Sigmoid colon (tissue), 3 donors: Measurements from ENCODE around the gene WDR87.

Source experiments
- POLR2A ChIP-seq, 2 donors: fragments of 450-650 bp; IDR thresholded peaks; one replicate each; pipeline ENCODE4 v1.6.1; 2016; ENCODE audit warnings: antibody characterized with exemption in 2 of 2, mild to moderate bottlenecking in 2 of 2, moderate library complexity in 2 of 2
- TF ChIP-seq, protein P1 (sequence below), 4 experiments: fragments of 450-650 bp in 3 of 4; fragments of 200-600 bp in 1 of 4; IDR thresholded peaks; one replicate each; pipeline ENCODE4 v1.5.1; 2016 to 2019; ENCODE audit warnings: antibody characterized with exemption in 4 of 4, mild to moderate bottlenecking in 3 of 4, moderate library complexity in 2 of 4

DNA sequence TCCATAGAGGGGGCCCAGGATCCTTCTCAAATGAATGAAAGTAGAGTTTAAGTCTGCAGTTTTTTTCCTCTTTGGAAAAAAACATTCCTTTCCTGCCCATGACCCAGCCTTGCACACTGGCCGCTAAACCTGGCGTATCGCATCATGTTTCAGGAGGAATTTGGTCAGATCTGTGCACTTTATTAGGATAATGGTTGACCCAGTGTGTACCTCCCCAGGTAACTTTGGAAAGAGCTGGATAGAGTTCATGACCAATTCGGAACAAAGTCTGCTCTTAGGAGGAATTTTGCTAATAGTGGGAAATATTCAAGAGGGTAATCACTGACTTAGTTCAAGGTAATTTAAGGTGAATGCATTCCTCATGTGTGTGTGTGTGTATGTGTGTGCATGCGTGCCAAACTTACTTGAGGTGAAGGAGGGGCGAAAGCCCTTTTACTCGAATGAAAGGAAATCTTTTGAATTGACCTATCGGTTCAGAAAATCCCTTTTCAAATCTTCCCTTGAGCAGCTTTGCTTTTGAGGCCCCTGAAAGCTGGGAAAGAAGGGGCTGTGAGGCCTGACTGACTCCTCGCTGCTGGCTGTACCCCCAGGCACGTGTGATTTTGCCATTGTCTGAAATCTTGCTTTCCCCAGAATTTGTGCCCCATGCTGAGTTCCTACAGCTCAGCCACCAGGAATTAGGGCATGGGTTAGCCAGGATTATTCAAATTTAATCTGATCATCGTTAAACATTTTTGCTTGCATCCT is 47.0 kb upstream of the WDR87 start:
- TF ChIP-seq POLR2A (IDR thresholded peaks at IDR 0.05): no peak
- TF ChIP-seq, protein P1, sequence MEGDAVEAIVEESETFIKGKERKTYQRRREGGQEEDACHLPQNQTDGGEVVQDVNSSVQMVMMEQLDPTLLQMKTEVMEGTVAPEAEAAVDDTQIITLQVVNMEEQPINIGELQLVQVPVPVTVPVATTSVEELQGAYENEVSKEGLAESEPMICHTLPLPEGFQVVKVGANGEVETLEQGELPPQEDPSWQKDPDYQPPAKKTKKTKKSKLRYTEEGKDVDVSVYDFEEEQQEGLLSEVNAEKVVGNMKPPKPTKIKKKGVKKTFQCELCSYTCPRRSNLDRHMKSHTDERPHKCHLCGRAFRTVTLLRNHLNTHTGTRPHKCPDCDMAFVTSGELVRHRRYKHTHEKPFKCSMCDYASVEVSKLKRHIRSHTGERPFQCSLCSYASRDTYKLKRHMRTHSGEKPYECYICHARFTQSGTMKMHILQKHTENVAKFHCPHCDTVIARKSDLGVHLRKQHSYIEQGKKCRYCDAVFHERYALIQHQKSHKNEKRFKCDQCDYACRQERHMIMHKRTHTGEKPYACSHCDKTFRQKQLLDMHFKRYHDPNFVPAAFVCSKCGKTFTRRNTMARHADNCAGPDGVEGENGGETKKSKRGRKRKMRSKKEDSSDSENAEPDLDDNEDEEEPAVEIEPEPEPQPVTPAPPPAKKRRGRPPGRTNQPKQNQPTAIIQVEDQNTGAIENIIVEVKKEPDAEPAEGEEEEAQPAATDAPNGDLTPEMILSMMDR (IDR thresholded peaks at IDR 0.05): no peak
